GM12864 (cell line): ENCODE data around the gene SHISA7.

Source experiments
- DNase-seq: peaks from one replicate; pipeline ENCODE4 v3.0.0-alpha.2; 2011; ENCODE audit warnings: low read depth
- H3K4me3 ChIP-seq: 2 replicates; pipeline ENCODE4 v1.5.1; 2011; ENCODE audit warnings: mild to moderate bottlenecking, low read depth, low read length, control low read depth
- TF ChIP-seq, protein P1 (sequence below): IDR thresholded peaks from 2 replicates; pipeline ENCODE4 v1.5.1; 2011; ENCODE audit warnings: low read depth, mild to moderate bottlenecking, moderate library complexity, low read length, control low read depth, inconsistent platforms; ENCODE audit errors: missing control alignments

The SHISA7 gene

DNA sequence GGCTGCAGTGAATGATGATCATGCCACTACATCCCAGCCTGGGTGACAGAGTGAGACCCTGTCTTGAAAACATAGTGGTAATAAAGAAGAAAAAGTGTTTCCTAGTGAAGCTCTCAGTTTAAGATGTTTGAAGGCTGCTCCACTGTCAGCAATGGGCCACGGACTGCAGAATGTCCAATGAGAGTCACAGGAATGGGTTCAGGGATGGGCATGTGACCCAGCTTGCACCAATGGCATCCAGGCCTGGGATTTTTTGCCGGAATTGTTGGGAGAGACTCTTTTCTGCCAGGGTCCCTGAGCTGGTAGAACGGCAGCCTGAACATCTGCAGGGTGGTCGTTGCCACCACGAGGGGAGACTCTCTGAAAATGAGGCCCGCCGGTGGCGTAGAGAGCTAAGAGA lies 6.3 kb downstream of the SHISA7 start:
- TF ChIP-seq, protein P1, sequence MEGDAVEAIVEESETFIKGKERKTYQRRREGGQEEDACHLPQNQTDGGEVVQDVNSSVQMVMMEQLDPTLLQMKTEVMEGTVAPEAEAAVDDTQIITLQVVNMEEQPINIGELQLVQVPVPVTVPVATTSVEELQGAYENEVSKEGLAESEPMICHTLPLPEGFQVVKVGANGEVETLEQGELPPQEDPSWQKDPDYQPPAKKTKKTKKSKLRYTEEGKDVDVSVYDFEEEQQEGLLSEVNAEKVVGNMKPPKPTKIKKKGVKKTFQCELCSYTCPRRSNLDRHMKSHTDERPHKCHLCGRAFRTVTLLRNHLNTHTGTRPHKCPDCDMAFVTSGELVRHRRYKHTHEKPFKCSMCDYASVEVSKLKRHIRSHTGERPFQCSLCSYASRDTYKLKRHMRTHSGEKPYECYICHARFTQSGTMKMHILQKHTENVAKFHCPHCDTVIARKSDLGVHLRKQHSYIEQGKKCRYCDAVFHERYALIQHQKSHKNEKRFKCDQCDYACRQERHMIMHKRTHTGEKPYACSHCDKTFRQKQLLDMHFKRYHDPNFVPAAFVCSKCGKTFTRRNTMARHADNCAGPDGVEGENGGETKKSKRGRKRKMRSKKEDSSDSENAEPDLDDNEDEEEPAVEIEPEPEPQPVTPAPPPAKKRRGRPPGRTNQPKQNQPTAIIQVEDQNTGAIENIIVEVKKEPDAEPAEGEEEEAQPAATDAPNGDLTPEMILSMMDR, result no peak
- DNase-seq, result no peak
- H3K4me3 ChIP-seq, result no peak overlapping the region

DNA sequence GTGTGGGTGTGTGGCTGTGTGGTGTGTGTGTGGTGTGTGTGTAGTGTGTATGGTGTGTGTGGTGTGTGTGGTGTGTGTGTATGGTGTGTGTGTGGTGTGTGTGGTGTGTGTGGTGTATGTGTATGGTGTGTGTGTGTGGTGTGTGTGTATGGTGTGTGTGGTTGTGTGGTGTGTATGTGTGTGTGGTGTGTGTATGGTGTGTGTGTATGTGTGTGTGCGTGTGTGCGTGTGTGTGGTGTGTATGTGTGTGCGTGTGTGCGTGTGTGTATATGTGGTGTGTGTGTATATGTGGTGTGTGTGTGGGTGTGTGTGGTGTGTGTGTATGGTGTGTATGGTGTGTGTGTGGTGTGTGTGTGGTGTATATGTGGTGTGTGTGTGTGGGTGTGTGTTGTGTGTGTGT lies 8.1 kb downstream of the SHISA7 start:
- TF ChIP-seq, protein P1, result no peak
- no peak for DNase-seq
- no peak overlapping the region for H3K4me3 ChIP-seq

DNA sequence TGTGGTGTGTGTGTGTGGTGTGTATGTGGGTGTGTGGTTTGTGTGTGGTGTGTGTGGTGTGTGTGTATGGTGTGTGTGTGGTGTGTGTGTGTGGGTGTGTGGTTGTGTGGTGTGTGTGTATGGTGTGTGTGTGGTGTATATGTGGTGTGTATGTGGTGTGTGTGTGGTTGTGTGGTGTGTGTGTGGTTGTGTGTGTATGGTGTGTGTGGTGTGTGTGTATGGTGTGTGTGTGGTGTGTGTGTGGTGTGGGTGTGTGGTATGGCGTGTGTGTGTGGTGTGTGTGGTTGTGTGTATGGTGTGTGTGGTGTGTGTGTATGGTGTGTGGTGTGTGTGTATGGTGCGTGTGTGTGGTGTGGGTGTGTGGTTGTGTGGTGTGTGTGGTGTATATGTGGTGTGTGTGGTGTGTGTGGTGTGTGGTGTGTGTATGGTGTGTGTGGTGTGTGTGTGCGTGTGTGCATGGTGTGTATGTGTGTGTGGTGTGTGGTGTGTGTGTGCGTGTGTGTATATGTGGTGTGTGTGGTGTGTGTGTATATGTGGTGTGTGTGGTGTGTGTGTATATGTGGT lies 8.7 kb downstream of the SHISA7 start:
- DNase-seq, result no peak
- TF ChIP-seq, protein P1, result no peak
- no peak overlapping the region for H3K4me3 ChIP-seq

DNA sequence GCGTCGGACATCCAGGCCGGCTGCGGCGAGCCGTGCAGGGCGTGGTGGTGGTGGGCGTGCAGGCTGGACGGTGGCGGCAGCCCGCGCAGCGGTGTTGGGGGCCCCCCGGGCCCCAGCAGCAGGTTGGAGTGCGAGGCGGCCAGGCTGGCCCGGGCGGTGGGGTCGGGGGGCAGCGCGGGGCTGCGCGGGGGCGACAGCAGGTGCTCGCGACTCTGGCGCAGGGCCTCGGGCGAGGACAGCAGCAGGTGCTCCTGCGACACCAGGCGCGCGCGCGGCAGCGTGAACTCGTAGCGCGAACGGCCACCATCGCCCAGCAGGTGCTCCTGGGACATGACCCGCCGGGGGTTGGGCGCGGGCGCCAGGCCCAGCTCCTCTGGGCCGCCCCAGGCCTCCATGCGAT lies 9.8 kb downstream of the SHISA7 start:
- TF ChIP-seq, protein P1, result no peak
- no peak for DNase-seq
- no peak overlapping the region for H3K4me3 ChIP-seq

DNA sequence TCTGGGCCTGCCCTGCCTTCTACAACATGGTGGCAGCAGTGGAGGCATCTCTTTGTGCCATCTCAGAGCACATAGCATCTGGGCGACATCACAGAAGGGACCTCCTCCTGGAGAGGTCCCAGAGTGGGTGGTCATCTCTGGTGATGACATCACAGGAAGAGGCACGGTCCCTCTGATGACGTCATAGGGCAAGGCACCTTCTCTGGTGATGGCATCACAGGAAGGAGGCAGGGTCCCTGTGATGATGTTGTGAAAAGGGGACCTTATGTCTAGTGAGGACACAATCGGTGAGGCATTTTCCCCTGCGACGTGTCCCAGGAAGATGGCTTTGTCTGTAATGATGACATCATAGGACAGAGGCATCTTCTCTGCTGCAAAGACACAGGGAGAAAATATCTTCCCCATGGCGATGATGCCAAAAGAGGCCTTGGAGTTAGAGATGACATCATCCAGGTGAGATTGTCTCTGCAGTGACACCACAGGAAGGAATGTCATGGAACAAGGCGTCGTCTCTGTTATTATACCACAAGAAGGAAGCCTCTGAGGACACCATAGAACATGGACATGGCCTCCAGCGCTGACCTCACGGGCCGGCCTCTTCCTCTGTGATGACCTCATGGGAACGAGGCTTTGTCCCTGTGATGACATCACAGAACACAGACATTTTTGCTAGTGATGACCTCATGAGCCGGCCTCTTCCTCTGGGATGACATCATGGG lies 10.7 kb downstream of the SHISA7 start:
- no peak for DNase-seq
- no peak overlapping the region for H3K4me3 ChIP-seq
- TF ChIP-seq, protein P1, result no peak

DNA sequence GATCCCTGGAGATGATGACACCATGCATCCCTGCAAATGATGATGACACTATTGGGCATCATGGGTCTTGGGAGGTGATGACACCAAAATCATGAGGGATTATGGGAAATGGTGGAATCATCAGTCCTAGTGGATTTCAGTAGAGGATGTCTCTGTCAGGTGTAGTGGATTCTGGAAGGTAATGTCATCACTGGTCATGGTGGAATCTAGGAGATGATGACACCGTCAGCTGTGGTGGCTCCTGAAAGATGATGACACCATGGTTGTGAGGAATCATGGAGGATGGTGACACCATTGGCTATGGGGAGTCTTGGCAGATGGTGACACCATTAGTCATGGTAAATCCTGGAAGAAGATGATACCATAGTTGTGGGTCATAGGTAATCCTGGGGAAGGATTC lies 11.9 kb downstream of the SHISA7 start:
- H3K4me3 ChIP-seq, result no peak overlapping the region
- TF ChIP-seq, protein P1, result no peak
- DNase-seq, result no peak

DNA sequence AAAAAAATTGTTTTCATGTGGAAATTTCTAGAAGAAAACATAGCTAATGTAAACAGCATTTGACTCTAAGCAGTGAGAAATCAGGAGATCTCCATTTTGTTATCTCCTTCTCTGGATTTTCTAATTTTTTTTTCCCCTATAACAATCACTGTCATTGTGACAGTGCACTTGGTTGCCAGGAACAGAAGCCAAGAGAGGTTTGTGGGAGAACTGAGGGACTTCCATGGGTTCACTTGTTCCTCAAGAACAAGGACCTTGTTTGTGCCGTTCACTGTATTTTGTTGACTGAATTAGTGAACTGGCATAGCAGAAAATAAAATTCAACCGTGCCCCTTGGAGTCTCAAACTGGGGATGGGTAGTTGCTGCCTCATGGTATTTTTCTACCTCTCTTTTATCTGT lies 17.1 kb downstream of the SHISA7 start:
- TF ChIP-seq, protein P1, result no peak
- H3K4me3 ChIP-seq, result no peak overlapping the region
- DNase-seq, result no peak
